ENCODE data around the gene ATP6V0A4. TPM values are rescaled to one million over a fixed set of nuclear protein-coding genes. Genes with fewer than 3 reads are reported as not detected.
"Not testable (repeated sequence)": the region's sequence is repeated elsewhere in the genome, so short reads cannot be mapped to it uniquely, and the experiment has no call there.

ATP6V0A4 gene
- polyA plus RNA-seq, 1 donor = 0.12 TPM

- H3K27me3 ChIP-seq (ENCODE audit: control insufficient read depth, insufficient read depth, low read length) = no peaks in the 10 kb centered on the region
- WGBS (ENCODE audit: insufficient coverage, low lambda C conversion rate) = 100% methylated on average over 1 of the region's 11 CpGs
- H3K4me3 ChIP-seq (ENCODE audit: low read length) = no peak overlapping the region
- no peaks in the 10 kb centered on the region for H3K36me3 ChIP-seq (ENCODE audit: control insufficient read depth, insufficient read depth, low read length)
- no peak for DNase-seq
- no peaks in the 10 kb centered on the region for H3K9me3 ChIP-seq (ENCODE audit: control insufficient read depth, low read depth, low read length)
- no peaks in the 10 kb centered on the region for H3K4me1 ChIP-seq (ENCODE audit: control insufficient read depth, insufficient read depth, low read length)
- no peak overlapping the region for H3K27ac ChIP-seq (ENCODE audit: low read length)
These were observed 31.3 kb upstream of the ATP6V0A4 start for GRCh38 chr7:138829335-138829734.

DNA sequence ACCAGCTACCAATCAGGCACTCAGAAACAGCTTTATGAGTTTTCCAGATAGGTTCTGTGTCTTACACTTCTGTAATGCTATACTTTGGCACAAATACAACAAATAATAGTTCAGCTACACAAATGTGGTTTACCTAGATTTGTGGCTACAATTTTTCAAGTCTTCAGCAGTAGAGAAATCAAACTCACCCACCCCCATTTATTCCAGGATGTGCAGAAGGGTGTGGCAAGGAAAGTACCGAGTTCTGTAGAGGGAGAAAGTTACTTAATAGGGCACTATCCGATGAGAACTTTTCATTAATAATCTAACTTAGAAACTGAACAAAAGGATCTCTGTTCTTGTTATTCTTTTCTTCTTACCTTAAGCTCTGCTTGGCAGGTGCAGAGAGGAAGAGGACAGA lies 30.3 kb upstream of the ATP6V0A4 start:
- no peaks in the 10 kb centered on the region for H3K9me3 ChIP-seq (ENCODE audit: control insufficient read depth, low read depth, low read length)
- H3K27ac ChIP-seq (ENCODE audit: low read length) = no peak overlapping the region
- no peaks in the 10 kb centered on the region for H3K27me3 ChIP-seq (ENCODE audit: control insufficient read depth, insufficient read depth, low read length)
- H3K4me1 ChIP-seq (ENCODE audit: control insufficient read depth, insufficient read depth, low read length) = no peaks in the 10 kb centered on the region
- DNase-seq = no peak
- no peaks in the 10 kb centered on the region for H3K36me3 ChIP-seq (ENCODE audit: control insufficient read depth, insufficient read depth, low read length)
- no peak overlapping the region for H3K4me3 ChIP-seq (ENCODE audit: low read length)
- no CpG with 5 or more reads among the region's 2 CpGs for WGBS (ENCODE audit: insufficient coverage, low lambda C conversion rate)

- 94% methylated on average over 5 of the region's 11 CpGs for whole genome bisulfite sequencing (ENCODE audit: insufficient coverage, low lambda C conversion rate)
- DNase-seq = no peak
- Histone ChIP-seq H3K27ac (ENCODE audit: low read length) (no peak overlapping the region), H3K4me1 (ENCODE audit: control insufficient read depth, insufficient read depth, low read length) (no peaks in the 10 kb centered on the region), H3K36me3 (ENCODE audit: control insufficient read depth, insufficient read depth, low read length) (no peaks in the 10 kb centered on the region), H3K27me3 (ENCODE audit: control insufficient read depth, insufficient read depth, low read length) (no peaks in the 10 kb centered on the region), H3K9me3 (ENCODE audit: control insufficient read depth, low read depth, low read length) (no peaks in the 10 kb centered on the region), H3K4me3 (ENCODE audit: low read length) (no peak overlapping the region)
These were observed 27.2 kb upstream of the ATP6V0A4 start for GRCh38 chr7:138825049-138825721.

- no peak for DNase-seq
- no peaks in the 10 kb centered on the region for H3K4me1 ChIP-seq (ENCODE audit: control insufficient read depth, insufficient read depth, low read length)
- H3K4me3 ChIP-seq (ENCODE audit: low read length) = no peak overlapping the region
- no peaks in the 10 kb centered on the region for H3K27me3 ChIP-seq (ENCODE audit: control insufficient read depth, insufficient read depth, low read length)
- no peaks in the 10 kb centered on the region for H3K9me3 ChIP-seq (ENCODE audit: control insufficient read depth, low read depth, low read length)
- H3K27ac ChIP-seq (ENCODE audit: low read length) = no peak overlapping the region
- 98% methylated on average over 6 of the region's 11 CpGs for WGBS (ENCODE audit: insufficient coverage, low lambda C conversion rate)
- H3K36me3 ChIP-seq (ENCODE audit: control insufficient read depth, insufficient read depth, low read length) = no peaks in the 10 kb centered on the region
These were observed 25.0 kb upstream of the ATP6V0A4 start for GRCh38 chr7:138822867-138823535.

DNA sequence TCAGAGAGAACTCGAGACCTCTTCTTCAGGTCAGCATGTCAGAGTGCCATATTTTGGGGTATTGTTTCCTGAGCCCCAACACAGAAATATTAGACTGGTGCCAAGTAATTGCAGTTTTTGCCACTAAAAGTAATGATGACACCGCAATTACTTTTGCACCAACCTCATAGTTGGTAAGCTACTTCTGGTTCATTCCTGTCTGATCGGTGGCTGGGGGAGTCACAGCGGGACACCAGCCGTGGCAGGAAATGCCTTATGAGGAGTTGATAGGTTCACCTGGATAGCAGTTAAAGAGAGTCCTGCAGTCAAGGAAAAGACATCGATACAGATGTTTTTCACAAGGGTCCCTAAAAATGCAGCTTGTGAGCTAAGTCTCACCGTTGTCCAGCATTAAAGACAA lies 23.9 kb upstream of the ATP6V0A4 start:
- DNase-seq = no peak
- no peak overlapping the region for H3K4me3 ChIP-seq (ENCODE audit: low read length)
- no peaks in the 10 kb centered on the region for H3K27me3 ChIP-seq (ENCODE audit: control insufficient read depth, insufficient read depth, low read length)
- H3K4me1 ChIP-seq (ENCODE audit: control insufficient read depth, insufficient read depth, low read length) = no peaks in the 10 kb centered on the region
- H3K36me3 ChIP-seq (ENCODE audit: control insufficient read depth, insufficient read depth, low read length) = no peaks in the 10 kb centered on the region
- no peak overlapping the region for H3K27ac ChIP-seq (ENCODE audit: low read length)
- H3K9me3 ChIP-seq (ENCODE audit: control insufficient read depth, low read depth, low read length) = no peaks in the 10 kb centered on the region
- WGBS (ENCODE audit: insufficient coverage, low lambda C conversion rate) = no CpG with 5 or more reads among the region's 7 CpGs

- no peak overlapping the region for H3K4me3 ChIP-seq (ENCODE audit: low read length)
- no peaks in the 10 kb centered on the region for H3K27me3 ChIP-seq (ENCODE audit: control insufficient read depth, insufficient read depth, low read length)
- H3K9me3 ChIP-seq (ENCODE audit: control insufficient read depth, low read depth, low read length) = no peaks in the 10 kb centered on the region
- no peak overlapping the region for H3K27ac ChIP-seq (ENCODE audit: low read length)
- DNase-seq = no peak
- WGBS (ENCODE audit: insufficient coverage, low lambda C conversion rate) = 100% methylated on average over 1 of the region's 3 CpGs
- H3K36me3 ChIP-seq (ENCODE audit: control insufficient read depth, insufficient read depth, low read length) = no peaks in the 10 kb centered on the region
- H3K4me1 ChIP-seq (ENCODE audit: control insufficient read depth, insufficient read depth, low read length) = no peaks in the 10 kb centered on the region
These were observed 21.6 kb upstream of the ATP6V0A4 start for GRCh38 chr7:138819625-138820024.

DNA sequence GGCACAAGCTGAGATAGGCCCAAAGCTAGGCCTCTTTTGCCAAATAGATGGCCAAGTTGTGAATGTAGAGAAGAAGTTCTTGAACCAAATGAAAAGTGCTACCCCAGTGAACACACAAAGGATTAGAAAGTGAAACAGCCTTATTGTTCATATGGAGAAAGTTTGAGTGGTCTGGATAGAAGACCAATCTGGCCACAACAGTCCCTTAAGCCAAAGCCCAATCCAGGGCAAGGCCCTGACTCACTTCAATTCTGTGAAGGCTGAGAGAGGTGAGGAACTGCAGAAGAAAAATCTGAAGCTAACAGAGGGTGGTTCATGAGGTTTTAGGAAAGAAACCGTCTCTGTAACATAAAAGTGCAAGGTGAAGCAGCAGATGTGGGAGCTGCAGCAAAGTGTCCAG lies 18.7 kb upstream of the ATP6V0A4 start:
- no peak for DNase-seq
- Histone ChIP-seq H3K4me1 (ENCODE audit: control insufficient read depth, insufficient read depth, low read length) (no peaks in the 10 kb centered on the region), H3K9me3 (ENCODE audit: control insufficient read depth, low read depth, low read length) (no peaks in the 10 kb centered on the region), H3K4me3 (ENCODE audit: low read length) (no peak overlapping the region), H3K36me3 (ENCODE audit: control insufficient read depth, insufficient read depth, low read length) (no peaks in the 10 kb centered on the region), H3K27ac (ENCODE audit: low read length) (no peak overlapping the region), H3K27me3 (ENCODE audit: control insufficient read depth, insufficient read depth, low read length) (no peaks in the 10 kb centered on the region)
- WGBS (ENCODE audit: insufficient coverage, low lambda C conversion rate) = no CpG with 5 or more reads among the region's 1 CpG

DNA sequence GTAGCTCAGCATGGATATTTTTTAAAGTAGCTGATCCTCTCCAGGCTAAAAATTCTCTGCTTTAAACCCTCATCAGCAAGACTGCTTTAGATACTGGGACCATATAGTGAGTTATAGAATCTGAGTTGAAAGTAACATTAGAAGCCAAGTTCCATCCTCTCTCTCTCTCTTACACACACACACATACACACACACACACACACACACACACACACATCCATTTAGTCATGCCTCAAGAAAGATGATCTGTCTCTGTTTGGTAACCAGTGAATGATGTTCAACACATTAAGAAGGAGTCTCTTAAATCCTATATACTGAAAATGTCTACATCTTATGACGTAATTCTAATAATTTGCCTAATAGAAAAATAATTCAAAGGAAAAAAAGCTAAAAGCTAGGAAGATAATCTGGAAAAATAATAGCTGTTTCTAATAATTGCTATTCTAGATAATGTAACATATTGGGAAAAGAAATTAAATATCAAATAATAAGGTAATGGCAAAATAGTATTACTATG lies 16.9 kb upstream of the ATP6V0A4 start:
- WGBS (ENCODE audit: insufficient coverage, low lambda C conversion rate) = 94% methylated on average over 1 of the region's 1 CpG
- Histone ChIP-seq H3K9me3 (ENCODE audit: control insufficient read depth, low read depth, low read length) (no peaks in the 10 kb centered on the region), H3K27ac (ENCODE audit: low read length) (no peak overlapping the region), H3K36me3 (ENCODE audit: control insufficient read depth, insufficient read depth, low read length) (no peaks in the 10 kb centered on the region), H3K4me1 (ENCODE audit: control insufficient read depth, insufficient read depth, low read length) (no peaks in the 10 kb centered on the region), H3K27me3 (ENCODE audit: control insufficient read depth, insufficient read depth, low read length) (no peaks in the 10 kb centered on the region), H3K4me3 (ENCODE audit: low read length) (no peak overlapping the region)
- no peak for DNase-seq

DNA sequence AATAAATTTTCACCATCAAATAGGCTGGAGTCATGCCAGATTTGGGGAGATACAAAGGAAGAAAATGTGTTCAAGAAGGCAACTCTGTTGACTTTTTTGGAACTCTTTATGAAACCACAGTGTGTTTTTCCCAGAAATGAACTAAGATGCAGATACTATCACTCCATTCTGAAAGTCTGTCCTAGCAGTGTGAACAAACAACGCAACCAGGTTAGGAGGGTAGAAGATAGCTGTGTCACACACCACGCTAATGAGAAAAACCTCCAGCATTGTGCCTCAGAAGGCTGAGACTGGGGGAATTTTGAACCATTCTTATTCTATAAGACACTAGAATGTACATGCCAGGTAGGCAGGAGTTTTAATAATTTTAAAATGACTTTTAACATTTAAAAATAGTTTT lies 15.9 kb upstream of the ATP6V0A4 start:
- Histone ChIP-seq H3K9me3 (ENCODE audit: control insufficient read depth, low read depth, low read length) (no peaks in the 10 kb centered on the region), H3K4me3 (ENCODE audit: low read length) (no peak overlapping the region), H3K36me3 (ENCODE audit: control insufficient read depth, insufficient read depth, low read length) (no peaks in the 10 kb centered on the region), H3K4me1 (ENCODE audit: control insufficient read depth, insufficient read depth, low read length) (no peaks in the 10 kb centered on the region), H3K27me3 (ENCODE audit: control insufficient read depth, insufficient read depth, low read length) (no peaks in the 10 kb centered on the region), H3K27ac (ENCODE audit: low read length) (no peak overlapping the region)
- no peak for DNase-seq
- WGBS (ENCODE audit: insufficient coverage, low lambda C conversion rate) = 60% methylated on average over 1 of the region's 2 CpGs

- not testable (repeated sequence) for H3K4me3 ChIP-seq (ENCODE audit: low read length); H3K27me3 ChIP-seq (ENCODE audit: control insufficient read depth, insufficient read depth, low read length); H3K9me3 ChIP-seq (ENCODE audit: control insufficient read depth, low read depth, low read length); H3K27ac ChIP-seq (ENCODE audit: low read length); H3K4me1 ChIP-seq (ENCODE audit: control insufficient read depth, insufficient read depth, low read length); DNase-seq; H3K36me3 ChIP-seq (ENCODE audit: control insufficient read depth, insufficient read depth, low read length)
- no CpG with 5 or more reads among the region's 2 CpGs for WGBS (ENCODE audit: insufficient coverage, low lambda C conversion rate)
These were observed 13.3 kb upstream of the ATP6V0A4 start for GRCh38 chr7:138811327-138811726.

GRCh38 chr7:138809346-138809745 lies 11.3 kb upstream of the ATP6V0A4 start:
- H3K4me1 ChIP-seq (ENCODE audit: control insufficient read depth, insufficient read depth, low read length) = no peaks in the 10 kb centered on the region
- H3K27ac ChIP-seq (ENCODE audit: low read length) = no peak overlapping the region
- H3K9me3 ChIP-seq (ENCODE audit: control insufficient read depth, low read depth, low read length) = no peaks in the 10 kb centered on the region
- WGBS (ENCODE audit: insufficient coverage, low lambda C conversion rate) = 88% methylated on average over 1 of the region's 4 CpGs
- no peak for DNase-seq
- H3K27me3 ChIP-seq (ENCODE audit: control insufficient read depth, insufficient read depth, low read length) = no peaks in the 10 kb centered on the region
- H3K36me3 ChIP-seq (ENCODE audit: control insufficient read depth, insufficient read depth, low read length) = no peaks in the 10 kb centered on the region
- H3K4me3 ChIP-seq (ENCODE audit: low read length) = no peak overlapping the region
